Omental fat pad (tissue), 4 donors: ENCODE data around the gene ZNF668. TPM values are rescaled to one million over a fixed set of nuclear protein-coding genes. Genes with fewer than 3 reads are reported as not detected.
A peak's percentile ranks its signal among the peaks of the same experiment; 100 is the strongest.

ENCODE experiments used
- ATAC-seq: fragments of 150-250 bp; one replicate; pipeline ENCODE4 v1.9.1; 2016; ENCODE audit warnings: mild to moderate bottlenecking, moderate library complexity; ENCODE audit not compliant: low FRiP score
- DNase-seq: peaks from one replicate; pipeline ENCODE4 v3.0.0-alpha.2; 2019; ENCODE audit warnings: low spot score
- CTCF ChIP-seq, 3 donors: fragments of 450-650 bp; IDR thresholded peaks; one replicate each; pipeline ENCODE4 v1.5.1; 2016 to 2017; ENCODE audit warnings: antibody characterized with exemption in 3 of 3, mild to moderate bottlenecking in 3 of 3, moderate library complexity in 2 of 3
- total RNA-seq, 4 donors: library from RNA; depleted of rRNA; stranded (reverse); fragments of >200 nt; gene quantifications; one replicate each; pipeline ENCODE4 v1.1.0, GENCODE V29; 2016

Gene ZNF668
- total RNA-seq, 4 donors from 2014 or later = 7.4 to 13.9 (median 10.8) TPM

GRCh38 chr16:31052114-31052513, 21.9 kb downstream of the ZNF668 start:
- peak; percentile 44 for DNase-seq
- ATAC-seq = peak; percentile 97
- no peak for TF ChIP-seq CTCF (IDR thresholded peaks at IDR 0.05)

- TF ChIP-seq CTCF (IDR thresholded peaks at IDR 0.05) = no peak
- DNase-seq (no peak), ATAC-seq (no peak)
Measured at GRCh38 chr16:31050280-31051030, 23.6 kb downstream of the ZNF668 start.

GRCh38 chr16:31043898-31044481, 30.1 kb downstream of the ZNF668 start:
- TF ChIP-seq CTCF (IDR thresholded peaks at IDR 0.05) = no peak
- DNase-seq = no peak
- no peak for ATAC-seq

- DNase-seq = no peak
- no peak for TF ChIP-seq CTCF (IDR thresholded peaks at IDR 0.05)
- ATAC-seq = no peak
Measured at GRCh38 chr16:31043352-31043751, 30.7 kb downstream of the ZNF668 start.

GRCh38 chr16:31042866-31043265, 31.2 kb downstream of the ZNF668 start:
- DNase-seq (no peak), ATAC-seq (no peak)
- no peak for TF ChIP-seq CTCF (IDR thresholded peaks at IDR 0.05)

GRCh38 chr16:31038993-31039392, 35.0 kb downstream of the ZNF668 start:
- DNase-seq (no peak), ATAC-seq (no peak)
- no peak for TF ChIP-seq CTCF (IDR thresholded peaks at IDR 0.05)

GRCh38 chr16:31036691-31037090, 37.3 kb downstream of the ZNF668 start:
- DNase-seq (no peak), ATAC-seq (no peak)
- no peak for TF ChIP-seq CTCF (IDR thresholded peaks at IDR 0.05)
